Measurements from ENCODE around the gene TRPM3.

- TF ChIP-seq CTCF (IDR thresholded peaks at IDR 0.05) (no peak), POLR2A (IDR thresholded peaks at IDR 0.05) (no peak)
These were observed 260.0 kb downstream of the TRPM3 start for GRCh38 chr9:70861376-70861775.
